ENCODE results near the gene CCDC61.

Gene CCDC61

DNA sequence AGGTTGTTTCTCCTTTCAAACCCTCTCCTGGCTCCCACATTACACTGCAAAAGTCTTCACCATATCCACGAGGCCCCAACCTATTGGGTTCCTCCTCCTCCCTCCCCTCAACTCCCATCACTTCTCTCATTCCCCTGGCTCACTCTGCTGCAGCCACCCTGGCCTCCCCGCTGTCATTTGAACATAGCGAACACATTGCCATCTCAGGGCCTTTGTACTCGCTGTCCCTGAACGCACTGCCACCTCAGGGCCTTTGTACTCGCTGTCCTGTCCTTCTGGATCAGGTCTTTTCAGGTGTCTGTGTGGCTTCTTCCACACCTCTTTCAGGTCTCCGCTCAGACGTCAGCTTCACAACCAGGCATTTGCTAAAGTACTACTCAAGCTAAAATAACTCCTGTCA lies 1.7 kb downstream of the CCDC61 start:
- no peaks in the 10 kb centered on the region for H3K9me3 ChIP-seq (ENCODE audit: control insufficient read depth, low read length)
- WGBS, 2 experiments, result 88% methylated on average over 8 of the region's 8 CpGs
- no peak overlapping the region for H3K4me3 ChIP-seq (ENCODE audit: insufficient read depth, low read depth, low read length)
- H3K27ac ChIP-seq (ENCODE audit: insufficient read depth, low read depth, low read length, poor library complexity, severe bottlenecking), result no peak overlapping the region
- H3K36me3 ChIP-seq (ENCODE audit: control insufficient read depth, insufficient read depth, low read length), result no peaks in the 10 kb centered on the region
- H3K27me3 ChIP-seq (ENCODE audit: control insufficient read depth, insufficient read depth, low read length, poor library complexity, severe bottlenecking), result peaks cover 10% of the 10 kb centered on the region
- peaks cover 14% of the 10 kb centered on the region for H3K4me1 ChIP-seq (ENCODE audit: control insufficient read depth, insufficient read depth, low read length)

DNA sequence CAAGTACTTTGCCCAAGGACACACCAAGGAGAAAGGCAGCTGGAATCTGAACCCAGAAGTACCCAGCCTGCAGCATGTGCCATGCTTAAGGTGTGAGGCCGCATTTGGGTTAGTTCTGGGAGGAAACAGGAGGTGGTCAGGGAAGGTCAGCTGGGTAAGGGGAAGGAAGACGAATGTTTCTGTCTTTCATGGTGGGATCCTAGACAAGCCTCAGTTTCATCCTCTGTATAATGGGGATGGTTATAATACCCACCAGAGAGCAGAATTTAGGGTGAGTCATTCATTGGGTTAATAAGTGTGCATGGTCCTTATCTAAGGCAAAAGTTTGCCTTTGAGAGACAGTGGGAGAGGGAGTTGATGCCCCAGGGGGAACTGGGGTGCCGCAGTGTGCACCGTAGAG lies 3.6 kb downstream of the CCDC61 start:
- 90 to 94% methylated on average over 4 of the region's 4 CpGs for WGBS, 2 experiments
- Histone ChIP-seq H3K36me3 (ENCODE audit: control insufficient read depth, insufficient read depth, low read length) (peaks cover 5% of the 10 kb centered on the region), H3K4me1 (ENCODE audit: control insufficient read depth, insufficient read depth, low read length) (peaks cover 14% of the 10 kb centered on the region), H3K27ac (ENCODE audit: insufficient read depth, low read depth, low read length, poor library complexity, severe bottlenecking) (no peak overlapping the region), H3K4me3 (ENCODE audit: insufficient read depth, low read depth, low read length) (no peak overlapping the region), H3K9me3 (ENCODE audit: control insufficient read depth, low read length) (no peaks in the 10 kb centered on the region), H3K27me3 (ENCODE audit: control insufficient read depth, insufficient read depth, low read length, poor library complexity, severe bottlenecking) (peaks cover 10% of the 10 kb centered on the region)

DNA sequence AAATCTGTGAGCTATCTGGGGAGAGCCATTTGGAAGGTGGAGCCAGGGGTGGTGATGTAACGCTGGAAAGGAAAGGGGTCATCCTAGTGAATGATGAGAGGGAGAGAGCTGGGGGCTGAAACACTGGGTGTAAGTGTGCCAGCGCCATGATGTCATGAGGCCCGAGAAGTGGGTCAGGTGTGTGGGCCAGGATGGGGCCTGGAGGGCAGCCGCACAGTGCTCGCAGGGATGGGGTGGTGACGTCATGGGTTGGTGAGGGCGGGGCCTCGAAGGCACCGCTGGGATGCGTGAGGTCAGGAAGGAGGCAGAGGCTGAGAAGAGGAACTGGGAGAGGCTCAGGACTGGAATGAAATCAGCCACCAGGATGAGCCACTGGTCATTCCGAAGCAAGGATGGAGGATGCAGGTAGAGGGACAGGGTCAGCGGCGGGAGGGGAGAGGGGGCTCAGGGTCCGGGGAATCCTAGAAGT lies 4.4 kb downstream of the CCDC61 start:
- H3K27ac ChIP-seq (ENCODE audit: insufficient read depth, low read depth, low read length, poor library complexity, severe bottlenecking), result no peak overlapping the region
- peak overlapping the region; percentile 49 for H3K4me3 ChIP-seq (ENCODE audit: insufficient read depth, low read depth, low read length)
- H3K9me3 ChIP-seq (ENCODE audit: control insufficient read depth, low read length), result no peaks in the 10 kb centered on the region
- H3K27me3 ChIP-seq (ENCODE audit: control insufficient read depth, insufficient read depth, low read length, poor library complexity, severe bottlenecking), result peaks cover 10% of the 10 kb centered on the region
- WGBS, 2 experiments, result 11 to 13% methylated on average over 14 of the region's 14 CpGs
- H3K4me1 ChIP-seq (ENCODE audit: control insufficient read depth, insufficient read depth, low read length), result peaks cover 14% of the 10 kb centered on the region
- H3K36me3 ChIP-seq (ENCODE audit: control insufficient read depth, insufficient read depth, low read length), result peaks cover 5% of the 10 kb centered on the region

DNA sequence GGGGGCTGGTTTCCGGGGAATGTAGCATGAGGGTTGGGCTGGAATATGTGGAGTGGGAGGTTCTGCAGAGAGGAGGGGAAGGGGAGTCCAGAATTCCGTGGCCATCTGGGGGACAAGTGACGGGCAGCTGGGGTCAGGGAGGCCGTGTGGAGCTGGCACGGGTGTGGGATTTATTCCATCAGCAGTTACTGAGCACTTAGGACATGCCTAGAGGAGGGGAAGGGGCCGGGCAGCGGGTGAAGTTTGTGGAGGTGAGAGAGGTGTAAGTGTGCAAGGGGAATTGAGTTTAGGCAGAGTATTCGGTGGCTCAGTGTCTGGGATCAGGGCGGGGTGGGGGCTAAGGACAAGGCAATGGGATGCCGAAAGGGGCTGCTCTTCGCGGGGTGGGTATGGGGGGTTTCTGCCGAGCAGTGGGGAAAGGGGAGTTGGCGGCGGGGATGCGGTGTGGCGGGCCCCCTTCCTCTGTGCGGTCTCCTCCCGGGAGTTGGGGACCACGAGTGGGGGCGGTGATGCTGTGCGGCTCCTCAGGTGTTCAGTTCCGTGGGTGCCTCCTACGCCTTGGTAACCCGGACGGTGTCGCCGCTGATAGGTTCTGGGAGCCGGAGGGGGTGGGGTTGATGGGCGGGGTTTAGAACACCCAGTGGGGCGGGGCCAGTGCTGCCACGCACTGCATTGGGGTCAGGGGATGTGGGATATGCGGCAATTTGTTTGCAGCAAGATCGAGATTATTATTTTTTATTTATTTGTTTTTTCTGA lies 5.4 kb downstream of the CCDC61 start:
- WGBS, 2 experiments, result 4% methylated on average over 34 of the region's 34 CpGs
- Histone ChIP-seq H3K27ac (ENCODE audit: insufficient read depth, low read depth, low read length, poor library complexity, severe bottlenecking) (no peak overlapping the region), H3K27me3 (ENCODE audit: control insufficient read depth, insufficient read depth, low read length, poor library complexity, severe bottlenecking) (peaks cover 10% of the 10 kb centered on the region), H3K4me1 (ENCODE audit: control insufficient read depth, insufficient read depth, low read length) (peaks cover 14% of the 10 kb centered on the region), H3K9me3 (ENCODE audit: control insufficient read depth, low read length) (no peaks in the 10 kb centered on the region), H3K36me3 (ENCODE audit: control insufficient read depth, insufficient read depth, low read length) (peaks cover 5% of the 10 kb centered on the region), H3K4me3 (ENCODE audit: insufficient read depth, low read depth, low read length) (peak overlapping the region; percentile 49)

DNA sequence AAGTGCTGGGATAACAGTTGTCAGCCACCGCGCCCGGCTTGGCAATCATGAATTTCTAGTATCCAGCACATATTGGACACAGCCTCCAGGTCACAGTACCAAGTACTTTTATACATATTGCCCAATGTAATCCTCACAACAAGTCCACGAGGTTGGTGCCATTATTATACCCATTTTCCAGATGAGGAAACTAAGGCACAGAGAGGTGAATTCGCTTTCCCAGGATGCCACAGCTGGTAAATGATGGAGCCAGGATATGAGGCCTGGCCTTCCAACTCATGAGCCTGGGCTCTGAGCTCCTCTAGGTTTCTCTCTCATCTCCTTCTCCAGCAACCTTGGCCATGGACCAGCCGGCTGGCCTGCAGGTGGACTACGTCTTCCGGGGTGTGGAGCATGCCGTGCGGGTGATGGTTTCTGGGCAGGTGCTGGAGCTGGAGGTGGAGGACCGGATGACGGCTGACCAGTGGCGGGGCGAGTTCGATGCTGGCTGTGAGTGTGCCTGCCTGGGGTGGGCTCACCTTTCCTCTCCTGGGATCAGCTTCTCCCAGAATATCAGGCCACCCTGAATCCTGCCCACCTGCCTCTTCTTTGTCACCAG lies 7.5 kb downstream of the CCDC61 start:
- no peaks in the 10 kb centered on the region for H3K9me3 ChIP-seq (ENCODE audit: control insufficient read depth, low read length)
- WGBS, 2 experiments, result 93 to 96% methylated on average over 15 of the region's 15 CpGs
- H3K4me1 ChIP-seq (ENCODE audit: control insufficient read depth, insufficient read depth, low read length), result peaks cover 10% of the 10 kb centered on the region
- H3K27ac ChIP-seq (ENCODE audit: insufficient read depth, low read depth, low read length, poor library complexity, severe bottlenecking), result no peak overlapping the region
- peaks cover 10% of the 10 kb centered on the region for H3K27me3 ChIP-seq (ENCODE audit: control insufficient read depth, insufficient read depth, low read length, poor library complexity, severe bottlenecking)
- H3K36me3 ChIP-seq (ENCODE audit: control insufficient read depth, insufficient read depth, low read length), result peaks cover 8% of the 10 kb centered on the region
- H3K4me3 ChIP-seq (ENCODE audit: insufficient read depth, low read depth, low read length), result no peak overlapping the region

DNA sequence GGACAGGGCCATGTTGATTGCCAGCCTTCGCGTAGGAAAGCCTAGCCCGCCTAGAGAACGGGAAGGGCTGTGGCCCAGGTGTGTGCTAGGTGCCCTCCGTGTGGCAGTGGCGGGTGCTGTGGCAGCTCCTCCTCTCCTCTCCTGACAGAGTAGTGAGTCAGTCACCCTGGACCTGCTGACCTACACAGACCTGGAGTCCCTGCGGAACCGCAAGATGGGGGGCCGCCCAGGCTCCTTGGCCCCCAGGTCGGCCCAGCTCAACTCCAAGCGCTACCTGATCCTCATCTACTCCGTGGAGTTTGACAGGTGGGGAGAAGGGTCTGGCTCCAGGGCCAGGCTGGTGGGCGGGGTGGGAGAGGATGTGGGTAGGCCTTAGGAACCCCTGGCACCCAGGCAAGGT lies 11.1 kb downstream of the CCDC61 start:
- WGBS, 2 experiments, result 95 to 96% methylated on average over 13 of the region's 13 CpGs
- no peak overlapping the region for H3K27ac ChIP-seq (ENCODE audit: insufficient read depth, low read depth, low read length, poor library complexity, severe bottlenecking)
- no peak overlapping the region for H3K4me3 ChIP-seq (ENCODE audit: insufficient read depth, low read depth, low read length)
- H3K36me3 ChIP-seq (ENCODE audit: control insufficient read depth, insufficient read depth, low read length), result peaks cover 8% of the 10 kb centered on the region
- no peaks in the 10 kb centered on the region for H3K9me3 ChIP-seq (ENCODE audit: control insufficient read depth, low read length)
- H3K27me3 ChIP-seq (ENCODE audit: control insufficient read depth, insufficient read depth, low read length, poor library complexity, severe bottlenecking), result no peaks in the 10 kb centered on the region
- H3K4me1 ChIP-seq (ENCODE audit: control insufficient read depth, insufficient read depth, low read length), result no peaks in the 10 kb centered on the region

DNA sequence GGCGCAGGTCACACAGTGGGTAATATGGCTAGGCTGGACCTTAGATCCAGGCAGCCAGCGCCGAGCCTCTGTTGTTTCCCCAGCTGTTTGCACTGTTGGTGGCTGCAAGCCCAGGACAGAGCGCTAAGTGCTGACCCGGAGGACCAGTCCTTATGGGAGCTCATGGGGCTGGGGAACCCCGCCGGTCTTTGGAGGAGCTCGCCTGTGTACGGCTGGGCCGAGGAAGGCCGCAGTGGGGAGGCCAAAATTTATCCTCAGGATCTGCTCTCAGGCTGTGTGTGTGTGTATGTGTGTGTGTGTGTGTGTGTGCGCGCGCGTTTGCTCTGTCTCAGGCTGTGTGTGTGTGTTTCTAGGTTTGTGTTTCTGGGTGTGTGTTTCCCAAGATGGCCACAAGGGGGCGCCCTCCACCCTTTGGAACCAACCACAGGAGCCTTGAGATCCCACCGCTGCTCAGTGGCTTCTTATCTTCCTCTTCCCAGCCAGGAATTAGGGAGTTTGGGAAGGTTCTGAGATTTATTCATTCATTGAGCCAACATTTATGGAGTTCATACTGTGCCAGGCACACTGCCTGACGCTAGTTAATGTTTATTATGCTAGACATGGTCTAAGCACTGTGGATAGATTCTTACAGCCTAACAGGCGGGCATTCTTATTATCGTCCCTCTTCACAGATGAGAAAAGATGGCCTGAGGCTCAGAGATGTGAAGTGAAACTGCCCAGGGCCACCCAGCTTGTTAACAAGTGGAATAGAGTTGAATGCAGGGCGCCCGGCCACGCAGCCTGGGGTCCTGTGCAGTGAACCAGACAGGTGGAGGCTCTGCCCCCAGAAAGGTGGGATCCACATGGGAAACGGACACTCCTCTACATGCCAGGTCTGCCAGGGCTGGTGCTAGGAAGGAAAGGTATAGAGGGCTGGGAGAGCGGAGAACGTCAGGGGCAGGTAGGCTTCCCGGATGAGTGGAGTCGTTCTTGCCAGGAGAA lies 14.6 kb downstream of the CCDC61 start:
- H3K9me3 ChIP-seq (ENCODE audit: control insufficient read depth, low read length), result no peaks in the 10 kb centered on the region
- no peak overlapping the region for H3K4me3 ChIP-seq (ENCODE audit: insufficient read depth, low read depth, low read length)
- WGBS, 2 experiments, result 65% methylated on average over 28 of the region's 28 CpGs
- peaks cover 5% of the 10 kb centered on the region for H3K4me1 ChIP-seq (ENCODE audit: control insufficient read depth, insufficient read depth, low read length)
- no peak overlapping the region for H3K27ac ChIP-seq (ENCODE audit: insufficient read depth, low read depth, low read length, poor library complexity, severe bottlenecking)
- H3K36me3 ChIP-seq (ENCODE audit: control insufficient read depth, insufficient read depth, low read length), result peaks cover 3% of the 10 kb centered on the region
- H3K27me3 ChIP-seq (ENCODE audit: control insufficient read depth, insufficient read depth, low read length, poor library complexity, severe bottlenecking), result peaks cover 19% of the 10 kb centered on the region

DNA sequence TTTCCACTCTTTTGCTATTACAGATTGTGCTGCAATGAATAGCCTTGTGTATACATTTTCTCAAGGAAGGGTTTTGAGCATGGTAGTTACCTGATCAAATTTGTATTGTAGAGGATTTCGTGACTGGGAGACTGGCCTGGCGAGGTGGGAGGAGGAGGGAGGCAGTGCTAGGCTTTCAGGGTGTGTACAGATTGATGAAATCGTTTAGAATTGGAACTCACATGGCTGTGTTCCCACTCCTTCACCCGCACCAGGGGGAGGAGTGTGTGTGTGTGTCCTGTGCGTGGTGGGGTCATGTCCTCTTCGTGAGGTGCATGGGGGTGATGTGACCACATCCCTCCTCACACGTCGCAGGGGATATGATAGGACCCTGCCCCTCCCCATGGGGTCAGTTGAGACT lies 19.3 kb downstream of the CCDC61 start:
- Histone ChIP-seq H3K27ac (ENCODE audit: insufficient read depth, low read depth, low read length, poor library complexity, severe bottlenecking) (no peak overlapping the region), H3K36me3 (ENCODE audit: control insufficient read depth, insufficient read depth, low read length) (no peaks in the 10 kb centered on the region), H3K9me3 (ENCODE audit: control insufficient read depth, low read length) (no peaks in the 10 kb centered on the region), H3K27me3 (ENCODE audit: control insufficient read depth, insufficient read depth, low read length, poor library complexity, severe bottlenecking) (peaks cover 37% of the 10 kb centered on the region), H3K4me1 (ENCODE audit: control insufficient read depth, insufficient read depth, low read length) (peaks cover 5% of the 10 kb centered on the region), H3K4me3 (ENCODE audit: insufficient read depth, low read depth, low read length) (peak overlapping the region; percentile 31)
- 43 to 45% methylated on average over 8 of the region's 8 CpGs for WGBS, 2 experiments

DNA sequence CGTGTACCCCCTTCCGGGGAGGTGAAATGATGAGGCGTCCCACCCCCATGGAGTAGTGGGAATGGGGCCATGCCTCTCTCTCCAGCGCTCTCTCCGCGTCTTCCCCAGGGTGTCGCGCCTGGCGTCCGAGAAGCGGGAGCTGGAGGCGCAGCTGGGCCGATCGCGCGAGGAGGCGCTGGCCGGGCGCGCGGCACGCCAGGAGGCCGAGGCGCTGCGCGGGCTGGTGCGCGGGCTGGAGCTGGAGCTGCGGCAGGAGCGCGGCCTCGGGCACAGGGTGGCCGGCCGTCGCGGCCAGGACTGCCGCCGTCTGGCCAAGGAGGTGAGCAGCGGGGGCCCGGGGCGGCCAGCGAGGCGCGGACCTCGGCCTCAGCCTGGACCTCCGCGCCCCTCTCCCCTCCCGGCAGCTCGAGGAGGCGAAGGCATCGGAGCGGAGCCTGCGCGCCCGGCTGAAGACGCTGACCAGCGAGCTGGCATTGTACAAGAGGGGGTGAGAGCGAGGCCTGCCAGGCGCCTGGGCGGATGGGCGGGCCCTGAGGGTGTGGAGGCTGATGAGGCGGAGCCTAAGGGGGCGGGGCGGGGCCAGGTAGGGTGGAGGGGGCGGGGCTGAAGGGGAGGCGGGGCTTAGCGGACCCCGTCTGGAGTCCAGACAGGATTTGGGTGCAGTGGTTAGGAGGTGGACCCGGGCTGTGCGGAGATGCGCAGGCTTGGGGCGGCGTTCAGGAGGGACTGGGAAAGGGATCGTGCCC lies 19.8 kb downstream of the CCDC61 start:
- Histone ChIP-seq H3K4me3 (ENCODE audit: insufficient read depth, low read depth, low read length) (peak overlapping the region; percentile 31), H3K9me3 (ENCODE audit: control insufficient read depth, low read length) (no peaks in the 10 kb centered on the region), H3K27me3 (ENCODE audit: control insufficient read depth, insufficient read depth, low read length, poor library complexity, severe bottlenecking) (peaks cover 37% of the 10 kb centered on the region), H3K36me3 (ENCODE audit: control insufficient read depth, insufficient read depth, low read length) (no peaks in the 10 kb centered on the region), H3K27ac (ENCODE audit: insufficient read depth, low read depth, low read length, poor library complexity, severe bottlenecking) (no peak overlapping the region), H3K4me1 (ENCODE audit: control insufficient read depth, insufficient read depth, low read length) (peaks cover 5% of the 10 kb centered on the region)
- 1% methylated on average over 73 to 74 of the region's 74 CpGs for WGBS, 2 experiments

Measured in ectodermal cell (in vitro differentiated cells).